Upper lobe of left lung (tissue), 4 donors: ENCODE results near the gene PIGP.

ENCODE experiments used
- EP300 ChIP-seq, 4 donors: sonication (generic); formaldehyde crosslinking; IDR thresholded peaks; one replicate each; pipeline ENCODE4 v1.5.1; 2017; ENCODE audit warnings: antibody characterized with exemption in 4 of 4, control low read depth in 2 of 4
- POLR2A ChIP-seq, 4 donors: fragments of 450-650 bp; IDR thresholded peaks; one replicate each; pipeline ENCODE4 v1.5.1; 2016 to 2017; ENCODE audit warnings: antibody characterized with exemption in 4 of 4, mild to moderate bottlenecking in 2 of 4
- TF ChIP-seq, protein P1 (sequence below), 6 experiments: fragments of 450-650 bp in 4 of 6; fragments of 200-600 bp in 2 of 6; sonication (generic) in 2 of 6; IDR thresholded peaks; one replicate each; pipeline ENCODE4 v1.5.1; 2016 to 2019; ENCODE audit warnings: antibody characterized with exemption in 6 of 6

DNA sequence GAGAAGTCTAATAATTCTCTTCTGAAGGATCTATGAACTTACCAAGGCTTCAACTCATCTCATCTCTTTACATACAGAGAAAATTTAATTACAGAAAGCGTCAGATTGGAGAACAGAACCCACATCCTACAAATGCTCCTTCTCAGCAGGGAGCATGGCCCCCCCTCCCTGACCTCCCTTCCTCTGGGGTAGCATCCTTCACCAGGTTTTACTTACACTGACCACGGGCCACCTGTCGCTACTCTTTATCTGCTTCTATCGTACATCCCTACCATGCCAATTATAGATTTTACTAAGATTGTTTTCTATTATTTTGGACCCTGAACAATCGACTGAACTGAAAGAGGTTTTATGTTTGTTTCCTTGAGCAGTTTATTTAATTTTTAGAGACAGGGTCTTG, 40.6 kb downstream of the PIGP start:
- TF ChIP-seq, protein P1, sequence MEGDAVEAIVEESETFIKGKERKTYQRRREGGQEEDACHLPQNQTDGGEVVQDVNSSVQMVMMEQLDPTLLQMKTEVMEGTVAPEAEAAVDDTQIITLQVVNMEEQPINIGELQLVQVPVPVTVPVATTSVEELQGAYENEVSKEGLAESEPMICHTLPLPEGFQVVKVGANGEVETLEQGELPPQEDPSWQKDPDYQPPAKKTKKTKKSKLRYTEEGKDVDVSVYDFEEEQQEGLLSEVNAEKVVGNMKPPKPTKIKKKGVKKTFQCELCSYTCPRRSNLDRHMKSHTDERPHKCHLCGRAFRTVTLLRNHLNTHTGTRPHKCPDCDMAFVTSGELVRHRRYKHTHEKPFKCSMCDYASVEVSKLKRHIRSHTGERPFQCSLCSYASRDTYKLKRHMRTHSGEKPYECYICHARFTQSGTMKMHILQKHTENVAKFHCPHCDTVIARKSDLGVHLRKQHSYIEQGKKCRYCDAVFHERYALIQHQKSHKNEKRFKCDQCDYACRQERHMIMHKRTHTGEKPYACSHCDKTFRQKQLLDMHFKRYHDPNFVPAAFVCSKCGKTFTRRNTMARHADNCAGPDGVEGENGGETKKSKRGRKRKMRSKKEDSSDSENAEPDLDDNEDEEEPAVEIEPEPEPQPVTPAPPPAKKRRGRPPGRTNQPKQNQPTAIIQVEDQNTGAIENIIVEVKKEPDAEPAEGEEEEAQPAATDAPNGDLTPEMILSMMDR (IDR thresholded peaks at IDR 0.05): no peak
- no peak for TF ChIP-seq EP300 (IDR thresholded peaks at IDR 0.05)
- no peak for TF ChIP-seq POLR2A (IDR thresholded peaks at IDR 0.05)
